ENCODE measurements around the gene GPC5. TPM values are rescaled to one million over a fixed set of nuclear protein-coding genes. Genes with fewer than 3 reads are reported as not detected.

GPC5 gene
- total and polyA plus RNA-seq, 2 of the 8 experiments (the other 6 are each of a cell fraction or from before 2014, with no cell fraction given): 0.20 to 0.39 TPM

DNA sequence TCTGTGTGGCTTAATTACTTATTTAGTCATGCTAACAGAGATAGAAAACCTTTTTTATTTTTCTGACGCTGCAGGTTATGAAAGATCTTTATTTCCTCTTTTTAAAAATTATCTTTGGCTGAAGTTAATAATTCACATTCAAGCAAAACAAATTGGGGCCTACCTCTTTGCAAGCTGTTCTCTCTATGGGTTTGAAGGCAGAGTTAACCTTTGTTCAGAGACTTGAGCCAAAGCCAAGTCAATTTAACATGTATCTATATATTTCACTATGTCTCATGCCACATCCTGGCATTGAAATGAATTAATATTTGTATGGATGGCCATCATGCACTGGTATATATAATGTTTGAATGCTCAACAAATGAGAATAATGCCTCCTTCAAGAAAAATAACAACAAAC, 1150.9 kb downstream of the GPC5 start:
- H3K4ac ChIP-seq (replicated peaks; ENCODE audit: insufficient read length, low read depth, low read length): no peak overlapping the region
- DNase-seq (ENCODE audit: low read depth in 1 of 2, low spot score in 2 of 2) (no peak), FAIRE-seq (no peak)
- H3K27ac ChIP-seq (ENCODE audit: low read depth, low read length): no peak overlapping the region
- H2AK5ac ChIP-seq (ENCODE audit: low read depth, low read length): no peak overlapping the region
- ChIA-PET CTCF (ENCODE audit: partially characterized antibody) (no interaction called here), POLR2A (ENCODE audit: partially characterized antibody) (no interaction called here)
- H3K14ac ChIP-seq (ENCODE audit: insufficient read length): no peak overlapping the region
- no peak overlapping the region for H2BK20ac ChIP-seq (ENCODE audit: low read length)
- H3K79me2 ChIP-seq (ENCODE audit: control insufficient read depth in 1 of 2, insufficient read depth in 2 of 2, low read length in 2 of 2): no peaks in the 10 kb centered on the region
- no peak overlapping the region for H3K4me2 ChIP-seq (ENCODE audit: insufficient read depth in 1 of 2, low read depth in 2 of 2, low read length in 2 of 2)
- no peaks in the 10 kb centered on the region for H3K4me1 ChIP-seq (replicated peaks in 1 of 4; ENCODE audit: control insufficient read depth in 3 of 4, insufficient read depth in 4 of 4, low read length in 3 of 4)
- H3K23me2 ChIP-seq (ENCODE audit: low read depth, low read length): no peaks in the 10 kb centered on the region
- no peak overlapping the region for H3K23ac ChIP-seq (ENCODE audit: insufficient read length)
- no peak overlapping the region for H2BK12ac ChIP-seq (ENCODE audit: low read depth, low read length)
- no peaks in the 10 kb centered on the region for H3K36me3 ChIP-seq (ENCODE audit: control insufficient read depth in 2 of 4, insufficient read depth in 4 of 4, low read length in 3 of 4)
- H3K27me3 ChIP-seq (replicated peaks in 1 of 4; ENCODE audit: control insufficient read depth in 3 of 4, extremely low read depth in 1 of 4, insufficient read depth in 3 of 4, low read length in 3 of 4): no peaks in the 10 kb centered on the region
- H3K9me3 ChIP-seq (ENCODE audit: insufficient read depth in 2 of 2, low read depth in 1 of 2, low read length in 1 of 2): no peaks in the 10 kb centered on the region
- no peak overlapping the region for H4K5ac ChIP-seq (ENCODE audit: insufficient read length, low read depth, low read length)
- H3K4me3 ChIP-seq (ENCODE audit: extremely low read depth in 1 of 4, insufficient read depth in 2 of 4, low read depth in 3 of 4, low read length in 4 of 4): no peak overlapping the region
- no peak overlapping the region for H2AFZ ChIP-seq (ENCODE audit: low read length)
- no peak overlapping the region for H4K8ac ChIP-seq (ENCODE audit: extremely low read depth, insufficient read depth, low read length)
- no peak overlapping the region for H4K91ac ChIP-seq (replicated peaks; ENCODE audit: insufficient read length, low read length)
- WGBS, 2 experiments (ENCODE audit: extremely low coverage in 1 of 2, insufficient coverage in 1 of 2, insufficient read length in 1 of 2, insufficient replicate concordance in 2 of 2, low coverage in 1 of 2, low lambda C conversion rate in 2 of 2, missing lambda C conversion rate in 1 of 2): 100% methylated on average over 1 of the region's 1 CpG; no CpG with 5 or more reads in 1 of the 2 experiments
- H3K9ac ChIP-seq (replicated peaks in 1 of 4; ENCODE audit: extremely low read depth in 1 of 4, low read depth in 3 of 4, low read length in 3 of 4): no peak overlapping the region
- H3K18ac ChIP-seq (ENCODE audit: extremely low read depth, low read length): no peak overlapping the region
- no peak overlapping the region for H2BK15ac ChIP-seq (ENCODE audit: low read length)
- H4K20me1 ChIP-seq (replicated peaks in 1 of 2; ENCODE audit: control insufficient read depth in 1 of 2, insufficient read depth in 2 of 2, low read length in 2 of 2): no peaks in the 10 kb centered on the region
- H3K79me1 ChIP-seq (ENCODE audit: low read depth, low read length): no peaks in the 10 kb centered on the region
- no peak overlapping the region for H2BK120ac ChIP-seq (replicated peaks; ENCODE audit: low read depth, low read length)
- no peak overlapping the region for H3K56ac ChIP-seq (replicated peaks; ENCODE audit: insufficient read length, low read depth, low read length)
- no peak overlapping the region for H2BK5ac ChIP-seq (ENCODE audit: low read depth, low read length)
- TF ChIP-seq POLR2A (IDR thresholded peaks at IDR 0.05; ENCODE audit: control extremely low read depth in 1 of 2, low read depth in 2 of 2, low read length in 2 of 2) (no peak), BACH1 (IDR thresholded peaks at IDR 0.05; ENCODE audit: low read length) (no peak), POU5F1 (IDR thresholded peaks at IDR 0.05; ENCODE audit: low read depth, low read length) (no peak), BRCA1 (IDR thresholded peaks at IDR 0.05; ENCODE audit: low read depth, low read length) (no peak), CBX8 (IDR thresholded peaks at IDR 0.05; ENCODE audit: borderline replicate concordance, low read depth, low read length) (no peak), EGR1 (IDR thresholded peaks at IDR 0.05; ENCODE audit: borderline replicate concordance, low read depth, low read length) (no peak), CHD2 (IDR thresholded peaks at IDR 0.05; ENCODE audit: low read length) (no peak), HDAC2 (IDR thresholded peaks at IDR 0.05; ENCODE audit: borderline replicate concordance in 1 of 2, low read depth in 2 of 2, low read length in 2 of 2) (no peak), CTBP2 (IDR thresholded peaks at IDR 0.05; ENCODE audit: borderline replicate concordance, insufficient read depth, insufficient read length, low read length) (no peak), GABPA (IDR thresholded peaks at IDR 0.05; ENCODE audit: borderline replicate concordance, insufficient read depth, low read length) (no peak), CBX5 (IDR thresholded peaks at IDR 0.05; ENCODE audit: low read depth, low read length) (no peak), FOSL1 (IDR thresholded peaks at IDR 0.05; ENCODE audit: insufficient read depth, low read depth, low read length) (no peak), PHF8 (conservative IDR thresholded peaks at IDR 0.05; ENCODE audit: low read depth, low read length) (no peak)
- TF ChIP-seq, protein P1, sequence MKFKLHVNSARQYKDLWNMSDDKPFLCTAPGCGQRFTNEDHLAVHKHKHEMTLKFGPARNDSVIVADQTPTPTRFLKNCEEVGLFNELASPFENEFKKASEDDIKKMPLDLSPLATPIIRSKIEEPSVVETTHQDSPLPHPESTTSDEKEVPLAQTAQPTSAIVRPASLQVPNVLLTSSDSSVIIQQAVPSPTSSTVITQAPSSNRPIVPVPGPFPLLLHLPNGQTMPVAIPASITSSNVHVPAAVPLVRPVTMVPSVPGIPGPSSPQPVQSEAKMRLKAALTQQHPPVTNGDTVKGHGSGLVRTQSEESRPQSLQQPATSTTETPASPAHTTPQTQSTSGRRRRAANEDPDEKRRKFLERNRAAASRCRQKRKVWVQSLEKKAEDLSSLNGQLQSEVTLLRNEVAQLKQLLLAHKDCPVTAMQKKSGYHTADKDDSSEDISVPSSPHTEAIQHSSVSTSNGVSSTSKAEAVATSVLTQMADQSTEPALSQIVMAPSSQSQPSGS (IDR thresholded peaks at IDR 0.05; ENCODE audit: low read length): no peak

All from H1 (cell line).